Vagina (tissue), 2 donors: ENCODE results near the gene CCNB1. TPM values are rescaled to one million over a fixed set of nuclear protein-coding genes. Genes with fewer than 3 reads are reported as not detected.
"Not testable (repeated sequence)": the region's sequence is repeated elsewhere in the genome, so short reads cannot be mapped to it uniquely, and the experiment has no call there.

Experiments used
- DNase-seq, 2 donors: peaks; one replicate each; pipeline ENCODE4 v3.0.0-alpha.2; 2017; ENCODE audit errors: extremely low spot score in 2 of 2
- H3K27ac ChIP-seq: fragments of 200-600 bp; sonication (generic); one replicate; pipeline ENCODE4 v1.5.1; 2019
- H3K27me3 ChIP-seq: fragments of 200-600 bp; sonication (generic); one replicate; pipeline ENCODE4 v1.5.1; 2019
- H3K36me3 ChIP-seq, 2 donors: fragments of 200-600 bp; sonication (generic); one replicate each; pipeline ENCODE4 v1.5.1; 2017 to 2019
- H3K4me1 ChIP-seq: fragments of 200-600 bp; sonication (generic); one replicate; pipeline ENCODE4 v1.5.1; 2019
- H3K4me3 ChIP-seq, 2 donors: fragments of 200-600 bp; sonication (generic); 1 replicate in 1 of 2; 2 replicates in 1 of 2; pipeline ENCODE4 v1.5.1; 2016 to 2019
- H3K9me3 ChIP-seq: fragments of 200-600 bp; sonication (generic); one replicate; pipeline ENCODE4 v1.5.1; 2019
- POLR2A ChIP-seq, 2 donors: fragments of 450-650 bp; IDR thresholded peaks; one replicate each; pipeline ENCODE4 v1.6.1; 2017; ENCODE audit warnings: antibody characterized with exemption in 2 of 2, mild to moderate bottlenecking in 2 of 2, moderate library complexity in 2 of 2
- POLR2AphosphoS5 ChIP-seq, 2 donors: sonication (generic); formaldehyde crosslinking; IDR thresholded peaks; one replicate each; pipeline ENCODE4 v1.9.0; 2017; ENCODE audit warnings: antibody characterized with exemption in 2 of 2, mild to moderate bottlenecking in 2 of 2, low read depth in 1 of 2; ENCODE audit not compliant: insufficient read depth in 1 of 2
- intact Hi-C: fragments of 100-400 bp; cut with DNase I; formaldehyde crosslinking; loops from one replicate; pipeline ENCODE4 v1.15.1; 2023
- total RNA-seq: library from RNA; depleted of rRNA; stranded (reverse); fragments of >200 nt; gene quantifications from one replicate; pipeline ENCODE4 v1.2.3, GENCODE V29; 2016
- TF ChIP-seq, protein P1 (sequence below), 3 experiments: fragments of 450-650 bp in 2 of 3; fragments of 200-600 bp in 1 of 3; sonication (generic) in 1 of 3; IDR thresholded peaks; one replicate each; pipeline ENCODE4 v1.5.1; 2017 to 2019; ENCODE audit warnings: antibody characterized with exemption in 3 of 3, mild to moderate bottlenecking in 2 of 3, moderate library complexity in 2 of 3

CCNB1 gene
- total RNA-seq, 1 donor from 2014 or later: 14.0 TPM

DNA sequence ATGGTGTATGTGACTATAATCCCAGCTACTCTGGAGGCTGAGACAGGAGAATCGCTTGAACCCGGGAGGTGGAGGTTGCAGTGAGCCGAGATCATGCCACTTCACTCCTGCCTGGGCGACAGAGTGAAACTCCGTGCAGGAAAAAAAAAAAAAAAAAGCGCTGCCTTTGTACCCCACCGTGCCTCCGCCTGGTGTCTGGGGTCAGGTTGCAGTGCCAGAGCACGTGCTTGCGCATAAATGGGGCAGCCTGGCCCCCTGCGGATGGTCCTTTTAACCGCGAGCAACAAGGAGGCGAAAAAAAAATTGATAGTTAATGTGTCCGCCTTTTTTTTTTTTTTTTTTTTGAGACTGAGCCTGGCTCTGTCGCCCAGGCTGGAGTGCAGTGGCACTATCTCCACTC lies 6.3 kb upstream of the CCNB1 start:
- H3K36me3 ChIP-seq: no peaks in the 10 kb centered on the region
- H3K4me3 ChIP-seq: no peak overlapping the region
- no peak overlapping the region for H3K27ac ChIP-seq
- no peak for TF ChIP-seq POLR2AphosphoS5 (IDR thresholded peaks at IDR 0.05; ENCODE audit: insufficient read depth in 1 of 2, low read depth in 1 of 2)
- TF ChIP-seq, protein P1, sequence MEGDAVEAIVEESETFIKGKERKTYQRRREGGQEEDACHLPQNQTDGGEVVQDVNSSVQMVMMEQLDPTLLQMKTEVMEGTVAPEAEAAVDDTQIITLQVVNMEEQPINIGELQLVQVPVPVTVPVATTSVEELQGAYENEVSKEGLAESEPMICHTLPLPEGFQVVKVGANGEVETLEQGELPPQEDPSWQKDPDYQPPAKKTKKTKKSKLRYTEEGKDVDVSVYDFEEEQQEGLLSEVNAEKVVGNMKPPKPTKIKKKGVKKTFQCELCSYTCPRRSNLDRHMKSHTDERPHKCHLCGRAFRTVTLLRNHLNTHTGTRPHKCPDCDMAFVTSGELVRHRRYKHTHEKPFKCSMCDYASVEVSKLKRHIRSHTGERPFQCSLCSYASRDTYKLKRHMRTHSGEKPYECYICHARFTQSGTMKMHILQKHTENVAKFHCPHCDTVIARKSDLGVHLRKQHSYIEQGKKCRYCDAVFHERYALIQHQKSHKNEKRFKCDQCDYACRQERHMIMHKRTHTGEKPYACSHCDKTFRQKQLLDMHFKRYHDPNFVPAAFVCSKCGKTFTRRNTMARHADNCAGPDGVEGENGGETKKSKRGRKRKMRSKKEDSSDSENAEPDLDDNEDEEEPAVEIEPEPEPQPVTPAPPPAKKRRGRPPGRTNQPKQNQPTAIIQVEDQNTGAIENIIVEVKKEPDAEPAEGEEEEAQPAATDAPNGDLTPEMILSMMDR (IDR thresholded peaks at IDR 0.05): no peak
- TF ChIP-seq POLR2A (IDR thresholded peaks at IDR 0.05): no peak
- intact Hi-C loops: no loop called here
- no peaks in the 10 kb centered on the region for H3K9me3 ChIP-seq
- no peaks in the 10 kb centered on the region for H3K27me3 ChIP-seq
- no peaks in the 10 kb centered on the region for H3K4me1 ChIP-seq
- no peak for DNase-seq

DNA sequence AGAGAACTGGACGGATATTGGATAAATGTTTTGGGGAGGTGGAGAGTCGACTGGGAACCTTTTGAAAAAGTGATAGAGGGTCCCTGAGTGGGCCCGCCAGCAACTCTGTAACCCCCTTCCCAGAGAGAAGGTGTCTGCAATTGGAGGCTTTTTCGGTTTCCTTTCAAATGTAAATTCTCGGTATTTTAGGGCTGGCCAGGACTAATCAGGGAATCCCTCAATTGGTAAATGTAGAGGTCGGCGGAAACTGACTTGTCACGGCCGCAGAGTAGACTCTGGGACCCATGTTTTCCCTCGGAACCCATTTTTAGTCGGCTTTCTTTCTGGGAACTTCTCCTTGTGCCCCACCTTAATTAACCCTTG lies 524 bp downstream of the CCNB1 start:
- H3K4me1 ChIP-seq: peaks cover 9% of the 10 kb centered on the region
- DNase-seq: no peak
- H3K36me3 ChIP-seq: no peaks in the 10 kb centered on the region
- TF ChIP-seq POLR2AphosphoS5 (IDR thresholded peaks at IDR 0.05; ENCODE audit: insufficient read depth in 1 of 2, low read depth in 1 of 2) (no peak), POLR2A (IDR thresholded peaks at IDR 0.05) (no peak)
- TF ChIP-seq, protein P1 (IDR thresholded peaks at IDR 0.05): no peak
- peak overlapping the region; percentile 61 to 62 for H3K4me3 ChIP-seq
- no peak overlapping the region for H3K27ac ChIP-seq
- intact Hi-C loops: no loop called here
- no peaks in the 10 kb centered on the region for H3K27me3 ChIP-seq
- no peaks in the 10 kb centered on the region for H3K9me3 ChIP-seq

GRCh38 chr5:69167929-69168328 lies 979 bp downstream of the CCNB1 start:
- no peak overlapping the region for H3K27ac ChIP-seq
- peak overlapping the region in 1 of 2 donors; percentile 62 for H3K4me3 ChIP-seq
- TF ChIP-seq POLR2A (IDR thresholded peaks at IDR 0.05) (no peak), POLR2AphosphoS5 (IDR thresholded peaks at IDR 0.05; ENCODE audit: insufficient read depth in 1 of 2, low read depth in 1 of 2) (no peak)
- TF ChIP-seq, protein P1 (IDR thresholded peaks at IDR 0.05): no peak

DNA sequence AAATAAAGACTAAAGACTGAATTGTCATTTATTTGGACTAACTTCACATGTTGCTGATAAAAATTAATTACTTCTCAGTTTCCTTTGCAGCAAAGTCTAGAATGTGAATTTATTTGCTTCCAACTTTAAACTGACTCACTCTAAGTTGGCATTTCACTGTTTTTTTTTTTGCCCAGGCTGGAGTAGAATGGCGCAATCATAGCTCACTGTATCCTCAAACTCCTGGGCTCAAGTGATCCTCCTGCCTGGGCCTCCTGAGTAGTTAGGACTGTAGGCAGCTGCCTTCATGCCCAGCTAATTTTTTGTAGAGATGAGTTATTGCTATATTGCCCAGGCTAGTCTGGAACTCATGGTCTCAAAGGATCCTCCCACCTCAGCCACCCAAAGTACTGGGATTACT lies 3.5 kb downstream of the CCNB1 start:
- H3K27ac ChIP-seq: no peak overlapping the region
- H3K4me1 ChIP-seq: peaks cover 9% of the 10 kb centered on the region
- intact Hi-C loops: no loop called here
- H3K4me3 ChIP-seq: no peak overlapping the region
- peaks cover 0 to 4% of the 10 kb centered on the region in 2 donors for H3K36me3 ChIP-seq
- DNase-seq: no peak
- H3K27me3 ChIP-seq: no peaks in the 10 kb centered on the region
- TF ChIP-seq, protein P1 (IDR thresholded peaks at IDR 0.05): no peak
- TF ChIP-seq POLR2A (IDR thresholded peaks at IDR 0.05) (no peak), POLR2AphosphoS5 (IDR thresholded peaks at IDR 0.05; ENCODE audit: insufficient read depth in 1 of 2, low read depth in 1 of 2) (no peak)
- H3K9me3 ChIP-seq: no peaks in the 10 kb centered on the region

More at GRCh38 chr5:69167929-69168328, 979 bp downstream of the CCNB1 start:
- H3K9me3 ChIP-seq: no peaks in the 10 kb centered on the region
- H3K27me3 ChIP-seq: no peaks in the 10 kb centered on the region
- DNase-seq: no peak
- H3K4me1 ChIP-seq: peaks cover 9% of the 10 kb centered on the region
- H3K36me3 ChIP-seq: no peaks in the 10 kb centered on the region
- intact Hi-C loops: no loop called here

- Histone ChIP-seq H3K27me3 (no peaks in the 10 kb centered on the region), H3K9me3 (no peaks in the 10 kb centered on the region), H3K4me3 (no peak overlapping the region), H3K4me1 (peaks cover 9% of the 10 kb centered on the region), H3K36me3 (peaks cover 0 to 4% of the 10 kb centered on the region in 2 donors), H3K27ac (no peak overlapping the region)
- TF ChIP-seq POLR2AphosphoS5 (IDR thresholded peaks at IDR 0.05; ENCODE audit: insufficient read depth in 1 of 2, low read depth in 1 of 2) (no peak), POLR2A (IDR thresholded peaks at IDR 0.05) (no peak)
- TF ChIP-seq, protein P1 (IDR thresholded peaks at IDR 0.05): no peak
- DNase-seq: no peak
- intact Hi-C loops: no loop called here
These were observed 4.0 kb downstream of the CCNB1 start for GRCh38 chr5:69170969-69171368.

- H3K4me1 ChIP-seq, H3K27me3 ChIP-seq, H3K36me3 ChIP-seq, H3K27ac ChIP-seq, H3K9me3 ChIP-seq, H3K4me3 ChIP-seq, DNase-seq, intact Hi-C loops: not testable (repeated sequence)
These were observed 14.8 kb downstream of the CCNB1 start for GRCh38 chr5:69181659-69182293.
